ENCODE results near the gene ZBTB40.

The ZBTB40 gene

GRCh38 chr1:22527555-22528296 lies 76.1 kb downstream of the ZBTB40 start:
- in situ Hi-C loops (cut with MboI; ENCODE audit: low sequenced_read_pairs): no loop called here

GRCh38 chr1:22528451-22528850 lies 76.8 kb downstream of the ZBTB40 start:
- in situ Hi-C loops (cut with MboI; ENCODE audit: low sequenced_read_pairs): no loop called here

- in situ Hi-C loops (cut with MboI; ENCODE audit: low sequenced_read_pairs): no loop called here
Observed at GRCh38 chr1:22529901-22530621, 78.4 kb downstream of the ZBTB40 start.

- in situ Hi-C loops (cut with MboI; ENCODE audit: low sequenced_read_pairs): no loop called here
Observed at GRCh38 chr1:22530715-22531114, 79.1 kb downstream of the ZBTB40 start.

GRCh38 chr1:22531251-22531650 lies 79.6 kb downstream of the ZBTB40 start:
- in situ Hi-C loops (cut with MboI; ENCODE audit: low sequenced_read_pairs): no loop called here

- in situ Hi-C loops (cut with MboI; ENCODE audit: low sequenced_read_pairs): no loop called here
Observed at GRCh38 chr1:22533244-22533895, 81.7 kb downstream of the ZBTB40 start.

GRCh38 chr1:22534951-22535350 lies 83.3 kb downstream of the ZBTB40 start:
- in situ Hi-C loops (cut with MboI; ENCODE audit: low sequenced_read_pairs): no loop called here

- in situ Hi-C loops (cut with MboI; ENCODE audit: low sequenced_read_pairs): no loop called here
Observed at GRCh38 chr1:22535399-22535798, 83.7 kb downstream of the ZBTB40 start.

- in situ Hi-C loops (cut with MboI; ENCODE audit: low sequenced_read_pairs): no loop called here
Observed at GRCh38 chr1:22536506-22536905, 84.9 kb downstream of the ZBTB40 start.

GRCh38 chr1:22537441-22538139 lies 85.9 kb downstream of the ZBTB40 start:
- in situ Hi-C loops (cut with MboI; ENCODE audit: low sequenced_read_pairs): no loop called here

- in situ Hi-C loops (cut with MboI; ENCODE audit: low sequenced_read_pairs): no loop called here
Observed at GRCh38 chr1:22539510-22540118, 88.0 kb downstream of the ZBTB40 start.

- in situ Hi-C loops (cut with MboI; ENCODE audit: low sequenced_read_pairs): no loop called here
Observed at GRCh38 chr1:22540337-22540736, 88.7 kb downstream of the ZBTB40 start.

- in situ Hi-C loops (cut with MboI; ENCODE audit: low sequenced_read_pairs): no loop called here
Observed at GRCh38 chr1:22542886-22543285, 91.2 kb downstream of the ZBTB40 start.

- in situ Hi-C loops (cut with MboI; ENCODE audit: low sequenced_read_pairs): no loop called here
Observed at GRCh38 chr1:22543679-22544078, 92.0 kb downstream of the ZBTB40 start.

- in situ Hi-C loops (cut with MboI; ENCODE audit: low sequenced_read_pairs): no loop called here
Observed at GRCh38 chr1:22544606-22545005, 93.0 kb downstream of the ZBTB40 start.

- in situ Hi-C loops (cut with MboI; ENCODE audit: low sequenced_read_pairs): no loop called here
Observed at GRCh38 chr1:22545141-22545540, 93.5 kb downstream of the ZBTB40 start.

- in situ Hi-C loops (cut with MboI; ENCODE audit: low sequenced_read_pairs): no loop called here
Observed at GRCh38 chr1:22547186-22547817, 95.7 kb downstream of the ZBTB40 start.

GRCh38 chr1:22547818-22548462 lies 96.3 kb downstream of the ZBTB40 start:
- in situ Hi-C loops (cut with MboI; ENCODE audit: low sequenced_read_pairs): no loop called here

- in situ Hi-C loops (cut with MboI; ENCODE audit: low sequenced_read_pairs): no loop called here
Observed at GRCh38 chr1:22550021-22550420, 98.4 kb downstream of the ZBTB40 start.

- in situ Hi-C loops (cut with MboI; ENCODE audit: low sequenced_read_pairs): no loop called here
Observed at GRCh38 chr1:22551591-22551990, 99.9 kb downstream of the ZBTB40 start.

Measured in hTERT RPE-1 (cell line).